Upper lobe of left lung (tissue), 4 donors: ENCODE measurements around the gene PAN2.

Experiments
- CTCF ChIP-seq, 6 experiments: fragments of 450-650 bp in 4 of 6; fragments of 200-600 bp in 2 of 6; sonication (generic) in 2 of 6; IDR thresholded peaks; one replicate each; pipeline ENCODE4 v1.5.1; 2016 to 2019; ENCODE audit warnings: antibody characterized with exemption in 6 of 6
- EP300 ChIP-seq, 4 donors: sonication (generic); formaldehyde crosslinking; IDR thresholded peaks; one replicate each; pipeline ENCODE4 v1.5.1; 2017; ENCODE audit warnings: antibody characterized with exemption in 4 of 4, control low read depth in 2 of 4
- POLR2AphosphoS5 ChIP-seq, 2 donors: sonication (generic); formaldehyde crosslinking; IDR thresholded peaks; one replicate each; pipeline ENCODE4 v1.5.1; 2017; ENCODE audit warnings: antibody characterized with exemption in 2 of 2

GRCh38 chr12:56373515-56373914 lies 39.7 kb upstream of the PAN2 start:
- TF ChIP-seq CTCF (IDR thresholded peaks at IDR 0.05) (no peak), POLR2AphosphoS5 (IDR thresholded peaks at IDR 0.05) (no peak), EP300 (IDR thresholded peaks at IDR 0.05) (no peak)
